ENCODE results near the gene MESP2.

- TF ChIP-seq CTCF (conservative IDR thresholded peaks at IDR 0.05 in 1 of 2, IDR thresholded peaks at IDR 0.05 in 1 of 2; ENCODE audit: low read depth in 1 of 2, low read length in 2 of 2) (no peak), EZH2 (IDR thresholded peaks at IDR 0.05; ENCODE audit: low read length, missing control alignments) (no peak)
Observed at GRCh38 chr15:89781891-89782618, 5.9 kb downstream of the MESP2 start.
